Measurements from ENCODE around the gene ALDOB.

GRCh38 chr9:101468116-101468515 is 32.5 kb upstream of the ALDOB start:
- TF ChIP-seq, protein P1, sequence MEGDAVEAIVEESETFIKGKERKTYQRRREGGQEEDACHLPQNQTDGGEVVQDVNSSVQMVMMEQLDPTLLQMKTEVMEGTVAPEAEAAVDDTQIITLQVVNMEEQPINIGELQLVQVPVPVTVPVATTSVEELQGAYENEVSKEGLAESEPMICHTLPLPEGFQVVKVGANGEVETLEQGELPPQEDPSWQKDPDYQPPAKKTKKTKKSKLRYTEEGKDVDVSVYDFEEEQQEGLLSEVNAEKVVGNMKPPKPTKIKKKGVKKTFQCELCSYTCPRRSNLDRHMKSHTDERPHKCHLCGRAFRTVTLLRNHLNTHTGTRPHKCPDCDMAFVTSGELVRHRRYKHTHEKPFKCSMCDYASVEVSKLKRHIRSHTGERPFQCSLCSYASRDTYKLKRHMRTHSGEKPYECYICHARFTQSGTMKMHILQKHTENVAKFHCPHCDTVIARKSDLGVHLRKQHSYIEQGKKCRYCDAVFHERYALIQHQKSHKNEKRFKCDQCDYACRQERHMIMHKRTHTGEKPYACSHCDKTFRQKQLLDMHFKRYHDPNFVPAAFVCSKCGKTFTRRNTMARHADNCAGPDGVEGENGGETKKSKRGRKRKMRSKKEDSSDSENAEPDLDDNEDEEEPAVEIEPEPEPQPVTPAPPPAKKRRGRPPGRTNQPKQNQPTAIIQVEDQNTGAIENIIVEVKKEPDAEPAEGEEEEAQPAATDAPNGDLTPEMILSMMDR (conservative IDR thresholded peaks at IDR 0.05; ENCODE audit: low read depth in 2 of 2) = no peak
- TF ChIP-seq EZH2phosphoT487 (IDR thresholded peaks at IDR 0.05; ENCODE audit: unreplicated experiment) (no peak), POLR2AphosphoS5 (IDR thresholded peaks at IDR 0.05; ENCODE audit: low read depth) (no peak)
- TF ChIP-seq, protein P2, sequence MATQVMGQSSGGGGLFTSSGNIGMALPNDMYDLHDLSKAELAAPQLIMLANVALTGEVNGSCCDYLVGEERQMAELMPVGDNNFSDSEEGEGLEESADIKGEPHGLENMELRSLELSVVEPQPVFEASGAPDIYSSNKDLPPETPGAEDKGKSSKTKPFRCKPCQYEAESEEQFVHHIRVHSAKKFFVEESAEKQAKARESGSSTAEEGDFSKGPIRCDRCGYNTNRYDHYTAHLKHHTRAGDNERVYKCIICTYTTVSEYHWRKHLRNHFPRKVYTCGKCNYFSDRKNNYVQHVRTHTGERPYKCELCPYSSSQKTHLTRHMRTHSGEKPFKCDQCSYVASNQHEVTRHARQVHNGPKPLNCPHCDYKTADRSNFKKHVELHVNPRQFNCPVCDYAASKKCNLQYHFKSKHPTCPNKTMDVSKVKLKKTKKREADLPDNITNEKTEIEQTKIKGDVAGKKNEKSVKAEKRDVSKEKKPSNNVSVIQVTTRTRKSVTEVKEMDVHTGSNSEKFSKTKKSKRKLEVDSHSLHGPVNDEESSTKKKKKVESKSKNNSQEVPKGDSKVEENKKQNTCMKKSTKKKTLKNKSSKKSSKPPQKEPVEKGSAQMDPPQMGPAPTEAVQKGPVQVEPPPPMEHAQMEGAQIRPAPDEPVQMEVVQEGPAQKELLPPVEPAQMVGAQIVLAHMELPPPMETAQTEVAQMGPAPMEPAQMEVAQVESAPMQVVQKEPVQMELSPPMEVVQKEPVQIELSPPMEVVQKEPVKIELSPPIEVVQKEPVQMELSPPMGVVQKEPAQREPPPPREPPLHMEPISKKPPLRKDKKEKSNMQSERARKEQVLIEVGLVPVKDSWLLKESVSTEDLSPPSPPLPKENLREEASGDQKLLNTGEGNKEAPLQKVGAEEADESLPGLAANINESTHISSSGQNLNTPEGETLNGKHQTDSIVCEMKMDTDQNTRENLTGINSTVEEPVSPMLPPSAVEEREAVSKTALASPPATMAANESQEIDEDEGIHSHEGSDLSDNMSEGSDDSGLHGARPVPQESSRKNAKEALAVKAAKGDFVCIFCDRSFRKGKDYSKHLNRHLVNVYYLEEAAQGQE (IDR thresholded peaks at IDR 0.05; ENCODE audit: unreplicated experiment) = no peak
